ENCODE measurements around the gene SLC38A11.
"Not testable (repeated sequence)": the region's sequence is repeated elsewhere in the genome, so short reads cannot be mapped to it uniquely, and the experiment has no call there.

The SLC38A11 gene

DNA sequence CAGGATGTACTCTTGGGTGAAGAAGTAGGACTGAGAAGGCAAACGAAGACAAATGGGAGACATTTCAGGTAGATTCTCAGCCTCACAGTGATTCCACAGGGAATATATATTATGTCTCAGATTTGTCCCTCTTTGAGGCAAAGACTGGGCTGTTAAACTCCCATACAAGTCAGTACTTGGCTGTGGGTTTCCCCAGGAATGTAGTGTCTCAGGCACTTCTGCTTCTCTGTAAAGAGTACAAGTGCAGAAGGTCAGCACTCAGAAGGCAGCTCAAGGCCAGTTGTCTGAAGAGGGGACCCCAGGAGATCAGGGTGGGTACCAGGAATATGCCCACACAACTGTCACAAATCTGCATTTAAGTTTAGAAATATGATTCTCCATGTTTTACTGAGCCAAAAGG lies 73.8 kb downstream of the SLC38A11 start:
- Mint-ChIP-seq H3K4me1 (no peaks in the 10 kb centered on the region), H3K27me3 (no peaks in the 10 kb centered on the region), H3K9me3 (no peaks in the 10 kb centered on the region), H3K4me3 (no peak overlapping the region), H3K27ac (no peak overlapping the region)
- ATAC-seq (no peak), DNase-seq (no peak)

DNA sequence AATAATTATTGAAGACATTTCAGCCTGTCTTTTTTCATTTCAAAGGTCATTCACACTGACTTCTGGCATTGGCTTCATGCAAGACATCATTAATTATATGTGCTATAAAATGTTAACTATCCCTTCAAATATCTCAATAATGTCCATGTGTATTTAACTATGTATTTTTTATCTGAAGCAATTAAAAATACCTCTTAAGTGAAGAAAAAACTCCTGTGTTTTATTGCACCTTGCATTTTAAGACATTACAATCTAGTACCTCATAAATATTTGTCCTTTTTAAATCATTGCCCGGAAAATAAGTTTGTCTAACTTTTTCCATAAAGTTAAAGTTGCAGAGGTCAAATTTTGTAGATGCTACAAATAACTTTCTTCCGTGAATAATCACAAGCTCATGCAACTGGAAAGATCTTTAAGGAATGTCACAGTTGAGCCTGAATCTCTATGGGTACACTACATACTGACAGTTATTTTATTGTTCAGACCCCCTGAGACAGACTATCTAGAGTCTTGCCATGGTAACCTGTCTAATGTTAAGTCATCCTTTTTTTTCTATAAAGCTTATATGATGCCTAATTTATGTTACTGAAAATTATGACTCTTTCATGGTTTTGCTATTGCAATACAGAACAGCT lies 75.3 kb downstream of the SLC38A11 start:
- Mint-ChIP-seq H3K4me1 (no peaks in the 10 kb centered on the region), H3K4me3 (no peak overlapping the region), H3K9me3 (no peaks in the 10 kb centered on the region), H3K27me3 (no peaks in the 10 kb centered on the region), H3K27ac (no peak overlapping the region)
- DNase-seq (no peak), ATAC-seq (no peak)

DNA sequence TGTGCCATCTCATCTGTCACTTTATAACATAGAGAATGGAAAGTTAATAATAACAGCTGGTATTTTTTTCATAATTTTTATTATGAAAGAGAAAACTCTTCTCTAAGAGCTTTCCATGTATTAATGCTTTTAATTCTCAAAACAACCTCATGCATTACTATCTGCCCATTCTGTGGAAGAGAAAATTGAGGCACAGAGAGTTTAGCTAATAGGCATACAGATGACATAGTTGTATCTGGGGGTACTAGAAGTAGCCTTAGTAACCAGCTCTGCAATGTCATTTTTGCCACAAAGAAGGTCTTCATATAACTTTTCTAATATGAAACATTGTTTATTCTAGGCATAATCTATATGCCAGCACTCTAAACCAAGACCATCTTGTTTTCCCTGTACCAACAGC lies 77.4 kb downstream of the SLC38A11 start:
- no peaks in the 10 kb centered on the region for H3K9me3 Mint-ChIP-seq
- H3K4me3 Mint-ChIP-seq, result no peak overlapping the region
- ATAC-seq, result no peak
- no peak for DNase-seq
- H3K4me1 Mint-ChIP-seq, result no peaks in the 10 kb centered on the region
- no peak overlapping the region for H3K27ac Mint-ChIP-seq
- H3K27me3 Mint-ChIP-seq, result no peaks in the 10 kb centered on the region

DNA sequence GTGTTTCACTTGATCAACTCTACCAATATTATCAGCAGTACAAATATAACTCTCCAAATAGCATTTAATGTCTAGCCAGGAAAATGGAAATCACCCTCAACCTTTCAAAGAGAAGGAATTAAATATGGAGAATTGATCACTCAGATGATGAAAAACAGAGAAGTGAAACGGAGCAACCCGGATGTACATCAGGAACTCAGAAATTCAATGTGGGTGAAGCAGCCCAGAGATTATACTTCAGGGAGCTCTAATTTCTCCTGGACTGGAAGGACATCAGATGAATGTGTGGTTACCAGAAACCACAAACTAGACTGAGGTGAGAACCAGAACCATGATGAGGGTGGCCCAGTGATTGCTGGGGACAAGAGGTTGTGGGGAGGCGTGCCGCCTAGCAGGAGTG lies 78.2 kb downstream of the SLC38A11 start:
- Mint-ChIP-seq H3K4me1 (no peaks in the 10 kb centered on the region), H3K4me3 (no peak overlapping the region), H3K27ac (no peak overlapping the region), H3K9me3 (no peaks in the 10 kb centered on the region), H3K27me3 (no peaks in the 10 kb centered on the region)
- DNase-seq, result no peak
- ATAC-seq, result no peak

DNA sequence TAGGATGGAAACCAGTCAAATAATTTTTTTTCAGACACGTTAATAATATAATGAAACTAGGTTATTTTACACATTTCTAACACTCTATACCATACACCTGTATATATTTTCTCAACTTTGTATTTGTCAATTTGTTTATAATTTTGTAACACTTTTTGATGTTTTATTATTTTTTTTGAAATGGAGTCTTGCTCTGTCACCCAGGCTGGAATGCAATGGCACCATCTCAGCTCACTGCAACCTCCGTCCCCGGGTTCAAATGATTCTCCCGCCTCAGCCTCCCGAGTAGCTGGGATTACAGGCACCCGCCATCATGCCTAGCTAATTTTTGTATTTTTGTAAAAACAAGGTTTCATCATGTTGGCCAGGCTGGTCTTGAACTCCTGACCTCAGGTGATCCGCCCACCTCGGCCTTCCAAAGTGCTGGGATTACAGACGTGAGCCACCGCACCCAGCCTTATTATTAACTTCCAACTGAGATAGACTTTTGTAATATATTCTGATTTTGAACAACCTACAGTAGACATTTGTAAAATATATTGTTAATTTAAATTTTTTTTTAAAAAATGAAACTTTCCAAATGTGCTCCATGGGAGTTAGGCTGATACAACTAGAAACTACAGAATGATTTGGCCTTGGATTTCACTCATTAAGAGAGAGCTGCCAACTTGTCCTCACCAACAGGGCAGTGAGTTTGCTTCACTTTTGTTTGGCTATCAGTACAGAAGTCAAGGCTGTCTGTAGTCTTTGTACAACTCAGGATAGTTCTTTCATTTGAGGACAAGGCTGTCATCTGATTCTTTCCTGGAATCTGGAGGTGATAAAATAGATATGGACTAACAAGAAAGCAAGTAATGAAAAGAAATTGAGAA lies 79.8 kb downstream of the SLC38A11 start:
- Mint-ChIP-seq H3K4me1 (no peaks in the 10 kb centered on the region), H3K4me3 (no peak overlapping the region), H3K27ac (no peak overlapping the region), H3K27me3 (no peaks in the 10 kb centered on the region), H3K9me3 (no peaks in the 10 kb centered on the region)
- DNase-seq, result no peak
- ATAC-seq, result no peak

GRCh38 chr2:164873210-164873908 lies 82.0 kb downstream of the SLC38A11 start:
- DNase-seq (no peak), ATAC-seq (no peak)
- Mint-ChIP-seq H3K27me3 (no peaks in the 10 kb centered on the region), H3K27ac (no peak overlapping the region), H3K4me3 (no peak overlapping the region), H3K9me3 (no peaks in the 10 kb centered on the region), H3K4me1 (no peaks in the 10 kb centered on the region)

GRCh38 chr2:164871404-164871803 lies 83.9 kb downstream of the SLC38A11 start:
- DNase-seq, result no peak
- H3K4me1 Mint-ChIP-seq, result no peaks in the 10 kb centered on the region
- H3K27me3 Mint-ChIP-seq, result no peaks in the 10 kb centered on the region

DNA sequence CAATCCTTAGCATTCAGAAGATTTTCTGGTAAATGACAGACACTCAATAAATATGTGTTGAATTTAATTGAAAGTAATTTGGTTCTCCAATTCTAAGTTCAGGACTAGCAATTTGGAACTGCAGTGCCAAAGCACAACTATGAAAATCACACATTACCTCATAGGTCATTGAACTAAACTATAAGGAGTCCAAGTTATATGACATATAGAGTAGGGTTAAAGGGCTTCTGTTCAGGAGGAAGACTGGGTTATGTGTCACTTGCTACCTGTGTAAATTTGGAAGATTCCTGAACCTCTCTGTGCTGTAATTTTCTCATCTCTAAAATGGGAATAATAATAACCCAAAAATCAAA lies 85.9 kb downstream of the SLC38A11 start:
- no peak for DNase-seq
- H3K4me1 Mint-ChIP-seq, result no peaks in the 10 kb centered on the region
- no peaks in the 10 kb centered on the region for H3K27me3 Mint-ChIP-seq
- no peak overlapping the region for H3K4me3 Mint-ChIP-seq
- H3K9me3 Mint-ChIP-seq, result no peaks in the 10 kb centered on the region
- no peak for ATAC-seq
- H3K27ac Mint-ChIP-seq, result no peak overlapping the region

More at GRCh38 chr2:164871404-164871803, 83.9 kb downstream of the SLC38A11 start:
- Mint-ChIP-seq H3K27ac (no peak overlapping the region), H3K9me3 (no peaks in the 10 kb centered on the region), H3K4me3 (no peak overlapping the region)
- ATAC-seq, result no peak

DNA sequence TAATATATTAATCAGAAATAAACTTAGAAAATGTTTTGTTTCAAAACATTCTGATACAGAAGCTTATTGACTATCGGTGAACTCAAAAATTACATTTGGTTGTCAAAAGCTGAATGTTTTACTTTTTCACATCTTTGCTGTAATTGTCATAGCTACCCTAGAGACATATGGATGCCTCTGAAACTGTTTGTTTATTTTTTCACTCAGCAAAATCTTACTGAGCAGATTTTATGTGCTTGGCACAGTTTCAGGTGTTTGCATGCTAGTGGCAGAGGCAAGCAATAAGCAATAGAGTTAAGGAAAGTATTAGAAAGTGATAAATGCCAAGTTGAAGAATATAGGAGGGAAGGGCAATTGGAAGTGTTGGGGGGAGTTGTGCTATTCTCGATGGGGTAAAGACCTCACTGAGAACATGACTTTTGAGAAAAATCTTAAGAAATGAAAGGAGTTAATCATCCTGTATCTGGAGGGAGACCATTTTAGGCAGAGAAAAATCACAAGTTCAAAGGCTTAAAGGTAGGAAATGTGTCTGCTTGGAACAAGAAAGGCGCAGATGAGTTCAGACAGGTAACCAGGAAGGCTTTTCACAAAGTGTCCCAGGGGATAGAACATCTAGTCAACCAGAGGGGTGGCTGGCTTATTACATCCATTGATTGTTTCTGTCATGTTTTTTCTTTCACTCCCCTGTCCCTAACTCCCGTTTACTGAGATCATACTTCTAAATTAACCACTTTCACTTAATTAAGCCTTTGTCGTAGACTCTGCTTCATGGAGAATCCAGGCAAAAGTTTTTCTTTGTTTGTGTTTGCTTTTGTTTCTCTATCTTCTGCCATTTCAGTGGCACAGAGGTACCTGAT lies 86.5 kb downstream of the SLC38A11 start:
- Mint-ChIP-seq H3K4me3 (no peak overlapping the region), H3K27ac (no peak overlapping the region), H3K27me3 (no peaks in the 10 kb centered on the region), H3K9me3 (no peaks in the 10 kb centered on the region), H3K4me1 (no peaks in the 10 kb centered on the region)
- ATAC-seq (no peak), DNase-seq (no peak)

- Mint-ChIP-seq H3K9me3 (no peaks in the 10 kb centered on the region), H3K27me3 (no peaks in the 10 kb centered on the region), H3K27ac (no peak overlapping the region), H3K4me3 (no peak overlapping the region), H3K4me1 (no peaks in the 10 kb centered on the region)
- no peak for ATAC-seq
- no peak for DNase-seq
Observed at GRCh38 chr2:164867779-164868397, 87.4 kb downstream of the SLC38A11 start.

- H3K4me1 Mint-ChIP-seq, H3K27ac Mint-ChIP-seq, H3K27me3 Mint-ChIP-seq, ATAC-seq, H3K9me3 Mint-ChIP-seq, DNase-seq, H3K4me3 Mint-ChIP-seq: not testable (repeated sequence)
Observed at GRCh38 chr2:164866381-164866780, 88.9 kb downstream of the SLC38A11 start.

- no peaks in the 10 kb centered on the region for H3K4me1 Mint-ChIP-seq
- ATAC-seq, result no peak
- no peak overlapping the region for H3K4me3 Mint-ChIP-seq
- no peak for DNase-seq
- no peaks in the 10 kb centered on the region for H3K9me3 Mint-ChIP-seq
- H3K27me3 Mint-ChIP-seq, result no peaks in the 10 kb centered on the region
- peak overlapping the region in 1 of 2 donors; percentile 27 for H3K27ac Mint-ChIP-seq
Observed at GRCh38 chr2:164860694-164861042, 94.7 kb downstream of the SLC38A11 start.

DNA sequence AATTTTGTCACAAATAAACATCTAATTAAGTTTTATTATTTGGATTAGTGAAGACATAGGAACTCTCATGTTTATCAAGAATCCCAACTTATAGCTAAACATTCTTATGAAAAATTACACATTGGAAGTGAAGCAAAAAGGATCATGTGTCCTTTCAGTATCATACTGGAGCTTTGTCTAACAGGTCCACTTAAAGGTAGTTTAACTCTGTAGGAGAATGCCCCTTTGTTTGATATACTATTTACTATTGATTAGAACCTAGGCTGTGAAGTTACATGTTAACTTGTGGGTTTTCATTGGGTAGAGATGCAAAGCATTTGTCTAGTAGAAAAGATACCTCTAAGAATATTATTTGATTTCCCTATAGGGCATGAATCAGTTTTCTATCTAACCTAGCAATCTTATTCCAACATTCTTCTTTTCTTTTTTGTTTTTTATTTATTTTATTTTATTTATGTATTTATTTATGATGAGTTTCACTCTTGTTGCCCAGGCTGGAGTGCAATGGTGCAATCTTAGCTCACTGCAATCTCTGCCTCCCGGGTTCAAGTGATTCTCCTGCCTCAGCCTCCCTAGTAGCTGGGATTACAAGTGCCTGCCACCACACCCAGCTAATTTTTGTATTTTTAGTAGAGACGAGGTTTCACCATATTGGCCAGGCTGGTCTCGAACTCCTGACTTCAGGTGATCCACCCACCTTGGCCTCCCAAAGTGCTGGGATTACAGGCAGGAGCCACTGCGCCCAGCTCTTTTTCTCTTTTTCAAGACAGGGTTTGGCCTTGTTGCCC lies 95.2 kb downstream of the SLC38A11 start:
- H3K4me1 Mint-ChIP-seq, H3K9me3 Mint-ChIP-seq, H3K4me3 Mint-ChIP-seq, ATAC-seq, DNase-seq, H3K27ac Mint-ChIP-seq, H3K27me3 Mint-ChIP-seq: not testable (repeated sequence)

GRCh38 chr2:164859251-164859818 lies 96.0 kb downstream of the SLC38A11 start:
- Mint-ChIP-seq H3K27ac (no peak overlapping the region), H3K27me3 (no peaks in the 10 kb centered on the region), H3K9me3 (no peaks in the 10 kb centered on the region), H3K4me3 (no peak overlapping the region), H3K4me1 (no peaks in the 10 kb centered on the region)
- ATAC-seq, result no peak
- no peak for DNase-seq

Measured in stimulated activated naive CD8-positive, alpha-beta T cell treated with anti-CD3 and anti-CD28 coated beads, Interleukin-15, amount 100 ng/mL, for 72 hours (primary cell).